GM12878 (cell line): ENCODE data around the gene TEPSIN. TPM values are rescaled to one million over a fixed set of nuclear protein-coding genes. Genes with fewer than 3 reads are reported as not detected.

Source experiments
- BCL11A ChIP-seq: IDR thresholded peaks from 2 replicates; pipeline ENCODE4 v1.6.1; 2011; ENCODE audit warnings: low read depth, low read length
- CEBPB ChIP-seq, 2 experiments: fragments of 150-350 bp in 1 of 2; IDR thresholded peaks; 2 replicates each; pipeline ENCODE4 v1.6.1; 2012 to 2014; ENCODE audit warnings: low read depth in 2 of 2, low read length in 2 of 2, borderline replicate concordance in 1 of 2, inconsistent platforms in 1 of 2
- CHD2 ChIP-seq: IDR thresholded peaks from 2 replicates; pipeline ENCODE4 v1.6.1; 2011; ENCODE audit warnings: low read depth, low read length, improper control_type of control experiment, borderline replicate concordance
- CHD4 ChIP-seq: fragments of 200-600 bp; sonication (generic); IDR thresholded peaks from 2 replicates; pipeline ENCODE4 v1.6.1; 2016; ENCODE audit warnings: mild to moderate bottlenecking
- ETV6 ChIP-seq, 2 experiments: fragments of 450-650 bp in 1 of 2; IDR thresholded peaks in 1 of 2; conservative IDR thresholded peaks in 1 of 2; 2 replicates each; pipeline ENCODE4 v1.6.1; 2014; ENCODE audit warnings: antibody characterized with exemption in 1 of 2, borderline replicate concordance in 1 of 2, low read depth in 1 of 2, mild to moderate bottlenecking in 1 of 2, moderate library complexity in 1 of 2
- EZH2 ChIP-seq: IDR thresholded peaks from 2 replicates; pipeline ENCODE4 v1.6.1; 2012; ENCODE audit warnings: low read depth, mild to moderate bottlenecking, control low read depth, inconsistent platforms, low read length, borderline replicate concordance; ENCODE audit not compliant: control insufficient read depth
- HDAC6 ChIP-seq: fragments of 200-600 bp; sonication (generic); IDR thresholded peaks from one replicate; pipeline ENCODE4 v1.8.0; 2017; ENCODE audit warnings: antibody characterized with exemption; ENCODE audit not compliant: unreplicated experiment
- NR2C2 ChIP-seq: IDR thresholded peaks from 2 replicates; pipeline ENCODE4 v1.6.1; 2011; ENCODE audit warnings: borderline replicate concordance, low read depth; ENCODE audit not compliant: control insufficient read depth, insufficient read length
- NRF1 ChIP-seq: conservative IDR thresholded peaks from 2 replicates; pipeline ENCODE4 v1.6.1; 2011; ENCODE audit warnings: mild to moderate bottlenecking, low read depth, low read length, improper control_type of control experiment
- RB1 ChIP-seq: fragments of 450-650 bp; formaldehyde crosslinking; IDR thresholded peaks from 2 replicates; pipeline ENCODE4 v1.6.1; 2017; ENCODE audit warnings: mild to moderate bottlenecking, borderline replicate concordance
- SP1 ChIP-seq: IDR thresholded peaks from one replicate; pipeline ENCODE4 v1.6.1; 2011; ENCODE audit warnings: low read depth, low read length
- SREBF1 ChIP-seq: IDR thresholded peaks from 2 replicates; pipeline ENCODE4 v1.6.1; 2012; ENCODE audit warnings: mild to moderate bottlenecking, low read length
- SRF ChIP-seq, 2 experiments: IDR thresholded peaks; 2 replicates each; pipeline ENCODE4 v1.6.1; 2011; ENCODE audit warnings: low read depth in 2 of 2, low read length in 2 of 2, mild to moderate bottlenecking in 1 of 2, moderate library complexity in 1 of 2
- STAT3 ChIP-seq: IDR thresholded peaks from 2 replicates; pipeline ENCODE4 v1.6.1; 2011; ENCODE audit warnings: low read depth, low read length, improper control_type of control experiment
- SUZ12 ChIP-seq: fragments of 200-600 bp; sonication (generic); IDR thresholded peaks from one replicate; pipeline ENCODE4 v1.6.1; 2018; ENCODE audit warnings: antibody characterized with exemption, mild to moderate bottlenecking; ENCODE audit not compliant: unreplicated experiment
- ZNF217 ChIP-seq: fragments of 450-650 bp; IDR thresholded peaks from 2 replicates; pipeline ENCODE4 v1.6.1; 2017; ENCODE audit warnings: antibody characterized with exemption, mild to moderate bottlenecking
- polyA plus RNA-seq, 11 experiments: library from polyadenylated mRNA; depleted of rRNA in 4 of 11; unstranded in 6 of 11; stranded (reverse) in 5 of 11; fragments of >200 nt; fragmentation: Nextera tagmentation in 4 of 11; fragmentation: Illumina TruSeq in 1 of 11; extraction: Ambion mirVana in 4 of 11; extraction: Trizol in 1 of 11; gene quantifications; 1 replicate in 1 of 11; 2 replicates in 10 of 11; pipeline versions ENCODE4 v1.2.1 to v1.2.3, GENCODE V29; 2011 to 2016; ENCODE audit warnings: inconsistent platforms in 2 of 11, missing spikeins in 2 of 11, low read depth in 1 of 11
- total RNA-seq, 4 experiments: library from RNA; depleted of rRNA in 3 of 4; stranded (reverse); fragments of >200 nt in 3 of 4; fragmentation: Illumina TruSeq in 1 of 4; extraction: Trizol in 1 of 4; gene quantifications; 2 replicates each; pipeline versions ENCODE4 v1.2.1 to v1.2.3, GENCODE V29; 2013 to 2021
- TF ChIP-seq, protein P1 (sequence below): fragments of 150-350 bp; IDR thresholded peaks from 2 replicates; pipeline ENCODE4 v1.6.1; 2016; ENCODE audit warnings: low read depth, low read length
- TF ChIP-seq, protein P2 (sequence below): fragments of 450-650 bp; formaldehyde crosslinking; IDR thresholded peaks from 2 replicates; pipeline ENCODE4 v1.4.0; 2020; ENCODE audit warnings: mild to moderate bottlenecking, moderate library complexity
- TF ChIP-seq, protein P3 (sequence below): IDR thresholded peaks from 2 replicates; pipeline ENCODE4 v1.6.1; 2011; ENCODE audit warnings: low read depth, low read length, improper control_type of control experiment, borderline replicate concordance
- TF ChIP-seq, protein P4 (sequence below): IDR thresholded peaks from 2 replicates; pipeline ENCODE4 v1.6.1; 2011; ENCODE audit warnings: borderline replicate concordance, low read depth, mild to moderate bottlenecking, moderate library complexity, low read length; ENCODE audit not compliant: insufficient read depth, poor library complexity, severe bottlenecking

TEPSIN gene
- total and polyA plus RNA-seq, 10 of the 15 experiments (the other 5 are each of a cell fraction or from before 2014, with no cell fraction given): 0.87 to 36.7 (median 5.3) TPM

DNA sequence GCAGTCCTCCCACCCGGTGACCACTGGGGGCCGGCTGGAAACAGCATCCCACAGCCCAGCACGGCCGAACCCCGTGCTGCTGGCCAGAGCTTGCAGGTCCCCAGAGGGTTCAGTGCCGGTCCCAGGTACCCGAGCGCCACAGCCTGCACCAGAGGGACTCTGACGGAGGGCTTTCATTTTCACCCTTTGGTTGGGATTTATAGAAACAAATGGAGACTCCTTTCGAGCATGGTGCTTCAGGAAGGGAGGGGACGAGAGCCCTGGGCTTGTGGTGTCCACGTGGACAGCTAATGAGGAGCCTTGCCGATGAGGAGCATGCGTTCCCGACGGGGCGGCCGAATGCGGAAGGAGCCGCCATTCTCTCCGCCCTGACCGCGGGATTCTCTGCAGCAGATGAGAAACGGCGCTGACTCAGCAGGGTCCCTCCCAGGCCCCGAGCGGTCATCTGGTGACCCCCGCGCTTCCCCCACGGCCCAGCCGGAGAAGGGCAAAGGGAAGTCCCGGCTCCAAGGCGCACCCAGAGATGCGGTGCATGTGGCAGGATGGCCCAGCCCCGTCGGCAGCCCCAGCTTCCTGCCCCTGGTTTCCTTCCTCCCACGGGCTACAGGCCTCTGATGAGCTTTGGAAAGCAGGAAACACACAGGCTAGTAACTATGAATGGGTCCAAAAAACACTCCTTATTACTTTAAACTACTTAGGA, 46.5 kb upstream of the TEPSIN start (continued):
- TF ChIP-seq, protein P1, sequence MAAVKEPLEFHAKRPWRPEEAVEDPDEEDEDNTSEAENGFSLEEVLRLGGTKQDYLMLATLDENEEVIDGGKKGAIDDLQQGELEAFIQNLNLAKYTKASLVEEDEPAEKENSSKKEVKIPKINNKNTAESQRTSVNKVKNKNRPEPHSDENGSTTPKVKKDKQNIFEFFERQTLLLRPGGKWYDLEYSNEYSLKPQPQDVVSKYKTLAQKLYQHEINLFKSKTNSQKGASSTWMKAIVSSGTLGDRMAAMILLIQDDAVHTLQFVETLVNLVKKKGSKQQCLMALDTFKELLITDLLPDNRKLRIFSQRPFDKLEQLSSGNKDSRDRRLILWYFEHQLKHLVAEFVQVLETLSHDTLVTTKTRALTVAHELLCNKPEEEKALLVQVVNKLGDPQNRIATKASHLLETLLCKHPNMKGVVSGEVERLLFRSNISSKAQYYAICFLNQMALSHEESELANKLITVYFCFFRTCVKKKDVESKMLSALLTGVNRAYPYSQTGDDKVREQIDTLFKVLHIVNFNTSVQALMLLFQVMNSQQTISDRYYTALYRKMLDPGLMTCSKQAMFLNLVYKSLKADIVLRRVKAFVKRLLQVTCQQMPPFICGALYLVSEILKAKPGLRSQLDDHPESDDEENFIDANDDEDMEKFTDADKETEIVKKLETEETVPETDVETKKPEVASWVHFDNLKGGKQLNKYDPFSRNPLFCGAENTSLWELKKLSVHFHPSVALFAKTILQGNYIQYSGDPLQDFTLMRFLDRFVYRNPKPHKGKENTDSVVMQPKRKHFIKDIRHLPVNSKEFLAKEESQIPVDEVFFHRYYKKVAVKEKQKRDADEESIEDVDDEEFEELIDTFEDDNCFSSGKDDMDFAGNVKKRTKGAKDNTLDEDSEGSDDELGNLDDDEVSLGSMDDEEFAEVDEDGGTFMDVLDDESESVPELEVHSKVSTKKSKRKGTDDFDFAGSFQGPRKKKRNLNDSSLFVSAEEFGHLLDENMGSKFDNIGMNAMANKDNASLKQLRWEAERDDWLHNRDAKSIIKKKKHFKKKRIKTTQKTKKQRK: no peak
- TF ChIP-seq, protein P2, sequence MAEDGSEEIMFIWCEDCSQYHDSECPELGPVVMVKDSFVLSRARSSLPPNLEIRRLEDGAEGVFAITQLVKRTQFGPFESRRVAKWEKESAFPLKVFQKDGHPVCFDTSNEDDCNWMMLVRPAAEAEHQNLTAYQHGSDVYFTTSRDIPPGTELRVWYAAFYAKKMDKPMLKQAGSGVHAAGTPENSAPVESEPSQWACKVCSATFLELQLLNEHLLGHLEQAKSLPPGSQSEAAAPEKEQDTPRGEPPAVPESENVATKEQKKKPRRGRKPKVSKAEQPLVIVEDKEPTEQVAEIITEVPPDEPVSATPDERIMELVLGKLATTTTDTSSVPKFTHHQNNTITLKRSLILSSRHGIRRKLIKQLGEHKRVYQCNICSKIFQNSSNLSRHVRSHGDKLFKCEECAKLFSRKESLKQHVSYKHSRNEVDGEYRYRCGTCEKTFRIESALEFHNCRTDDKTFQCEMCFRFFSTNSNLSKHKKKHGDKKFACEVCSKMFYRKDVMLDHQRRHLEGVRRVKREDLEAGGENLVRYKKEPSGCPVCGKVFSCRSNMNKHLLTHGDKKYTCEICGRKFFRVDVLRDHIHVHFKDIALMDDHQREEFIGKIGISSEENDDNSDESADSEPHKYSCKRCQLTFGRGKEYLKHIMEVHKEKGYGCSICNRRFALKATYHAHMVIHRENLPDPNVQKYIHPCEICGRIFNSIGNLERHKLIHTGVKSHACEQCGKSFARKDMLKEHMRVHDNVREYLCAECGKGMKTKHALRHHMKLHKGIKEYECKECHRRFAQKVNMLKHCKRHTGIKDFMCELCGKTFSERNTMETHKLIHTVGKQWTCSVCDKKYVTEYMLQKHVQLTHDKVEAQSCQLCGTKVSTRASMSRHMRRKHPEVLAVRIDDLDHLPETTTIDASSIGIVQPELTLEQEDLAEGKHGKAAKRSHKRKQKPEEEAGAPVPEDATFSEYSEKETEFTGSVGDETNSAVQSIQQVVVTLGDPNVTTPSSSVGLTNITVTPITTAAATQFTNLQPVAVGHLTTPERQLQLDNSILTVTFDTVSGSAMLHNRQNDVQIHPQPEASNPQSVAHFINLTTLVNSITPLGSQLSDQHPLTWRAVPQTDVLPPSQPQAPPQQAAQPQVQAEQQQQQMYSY (CRISPR knock-in tag): no peak
- TF ChIP-seq HDAC6 (no peak), SP1 (no peak), NRF1 (no peak), SREBF1 (no peak), BCL11A (no peak), CEBPB (IDR thresholded peaks at IDR 0.05; ENCODE audit: borderline replicate concordance in 1 of 2, low read depth in 2 of 2, low read length in 2 of 2) (no peak), CHD2 (no peak), RB1 (no peak), ZNF217 (no peak), SRF (IDR thresholded peaks at IDR 0.05; ENCODE audit: low read depth in 2 of 2, low read length in 2 of 2) (no peak), CHD4 (no peak), EZH2 (no peak), STAT3 (no peak), NR2C2 (no peak), SUZ12 (no peak), ETV6 (conservative IDR thresholded peaks at IDR 0.05 in 1 of 2, IDR thresholded peaks at IDR 0.05 in 1 of 2; ENCODE audit: borderline replicate concordance in 1 of 2, low read depth in 1 of 2) (no peak)
- TF ChIP-seq, protein P3, sequence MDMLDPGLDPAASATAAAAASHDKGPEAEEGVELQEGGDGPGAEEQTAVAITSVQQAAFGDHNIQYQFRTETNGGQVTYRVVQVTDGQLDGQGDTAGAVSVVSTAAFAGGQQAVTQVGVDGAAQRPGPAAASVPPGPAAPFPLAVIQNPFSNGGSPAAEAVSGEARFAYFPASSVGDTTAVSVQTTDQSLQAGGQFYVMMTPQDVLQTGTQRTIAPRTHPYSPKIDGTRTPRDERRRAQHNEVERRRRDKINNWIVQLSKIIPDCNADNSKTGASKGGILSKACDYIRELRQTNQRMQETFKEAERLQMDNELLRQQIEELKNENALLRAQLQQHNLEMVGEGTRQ: no peak
- TF ChIP-seq, protein P4, sequence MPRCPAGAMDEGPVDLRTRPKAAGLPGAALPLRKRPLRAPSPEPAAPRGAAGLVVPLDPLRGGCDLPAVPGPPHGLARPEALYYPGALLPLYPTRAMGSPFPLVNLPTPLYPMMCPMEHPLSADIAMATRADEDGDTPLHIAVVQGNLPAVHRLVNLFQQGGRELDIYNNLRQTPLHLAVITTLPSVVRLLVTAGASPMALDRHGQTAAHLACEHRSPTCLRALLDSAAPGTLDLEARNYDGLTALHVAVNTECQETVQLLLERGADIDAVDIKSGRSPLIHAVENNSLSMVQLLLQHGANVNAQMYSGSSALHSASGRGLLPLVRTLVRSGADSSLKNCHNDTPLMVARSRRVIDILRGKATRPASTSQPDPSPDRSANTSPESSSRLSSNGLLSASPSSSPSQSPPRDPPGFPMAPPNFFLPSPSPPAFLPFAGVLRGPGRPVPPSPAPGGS: no peak
